Activated CD4-positive, alpha-beta T cell treated with anti-CD3 and anti-CD28 coated beads for 24 hours (primary cell): ENCODE data around the gene PTPRC.

Experiments
- DNase-seq, 2 donors: peaks; one replicate each; pipeline ENCODE4 v3.0.0-alpha.2; 2020; ENCODE audit warnings: low read depth in 2 of 2

The PTPRC gene

DNA sequence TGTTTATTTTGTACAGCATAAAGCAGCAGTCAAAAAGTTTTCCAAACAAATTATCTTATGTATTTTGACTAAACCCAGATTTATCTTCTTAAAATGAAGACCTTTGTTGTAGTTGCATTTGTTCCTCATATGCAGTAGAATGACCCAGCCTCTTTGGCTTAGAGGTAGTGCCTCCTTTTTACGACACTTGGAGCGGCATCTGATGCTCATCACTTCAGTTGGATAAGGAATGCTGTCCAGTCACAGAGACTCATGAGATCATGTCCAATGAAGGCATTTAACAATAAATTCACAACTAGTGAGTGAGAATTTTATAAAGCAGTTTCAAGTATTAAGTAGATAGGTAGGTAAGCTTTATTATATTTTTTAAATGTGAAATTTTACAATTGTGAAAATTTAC is 35.2 kb downstream of the PTPRC start:
- no peak for DNase-seq

DNA sequence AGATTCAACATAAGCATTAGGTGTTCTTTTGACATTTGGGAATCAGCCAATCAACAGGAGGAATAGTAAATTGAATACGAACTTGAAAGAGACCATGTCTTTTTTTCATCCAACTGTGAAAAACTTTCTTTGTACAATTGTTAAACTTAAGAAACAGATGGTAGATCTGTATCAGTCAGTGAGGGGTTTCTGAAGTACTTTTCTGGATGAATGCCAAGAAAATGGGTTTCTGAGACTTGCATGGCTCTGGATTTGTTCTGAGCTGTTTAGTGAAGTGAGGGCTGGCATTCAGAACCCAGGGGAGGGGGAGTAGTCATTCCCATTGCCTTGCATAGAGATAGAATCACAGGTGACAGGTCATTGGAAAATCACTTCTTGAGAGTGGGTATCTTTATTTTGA is 37.4 kb downstream of the PTPRC start:
- DNase-seq: no peak

- no peak for DNase-seq
Measured at GRCh38 chr1:198677027-198677426, 38.2 kb downstream of the PTPRC start.

- DNase-seq: no peak
Measured at GRCh38 chr1:198677871-198678270, 39.0 kb downstream of the PTPRC start.

DNA sequence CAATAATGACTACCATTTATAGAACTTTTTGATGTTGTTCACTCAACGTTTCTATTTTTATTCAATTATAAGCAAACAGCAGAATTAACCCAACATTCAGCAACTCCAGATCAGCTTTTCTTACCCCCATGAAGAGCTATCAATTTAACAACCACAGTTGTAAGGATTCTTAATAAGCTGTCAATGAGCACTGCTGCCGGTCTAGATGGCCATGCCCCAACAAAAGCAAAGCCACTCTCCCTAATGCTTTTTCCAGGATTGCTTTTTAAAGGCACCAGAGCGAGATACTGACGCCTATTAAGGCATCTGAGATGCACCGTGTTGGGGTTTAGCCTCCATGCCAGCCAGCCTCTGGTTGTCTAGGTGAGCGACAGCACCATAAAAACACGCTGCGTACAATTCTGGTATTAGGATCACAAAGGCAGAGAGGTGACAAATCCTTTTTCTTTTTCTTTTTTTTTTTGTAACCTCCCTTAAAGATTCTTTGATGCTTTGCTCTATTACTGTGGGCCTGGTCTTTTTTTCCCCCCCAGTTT is 39.5 kb downstream of the PTPRC start:
- DNase-seq: no peak

DNA sequence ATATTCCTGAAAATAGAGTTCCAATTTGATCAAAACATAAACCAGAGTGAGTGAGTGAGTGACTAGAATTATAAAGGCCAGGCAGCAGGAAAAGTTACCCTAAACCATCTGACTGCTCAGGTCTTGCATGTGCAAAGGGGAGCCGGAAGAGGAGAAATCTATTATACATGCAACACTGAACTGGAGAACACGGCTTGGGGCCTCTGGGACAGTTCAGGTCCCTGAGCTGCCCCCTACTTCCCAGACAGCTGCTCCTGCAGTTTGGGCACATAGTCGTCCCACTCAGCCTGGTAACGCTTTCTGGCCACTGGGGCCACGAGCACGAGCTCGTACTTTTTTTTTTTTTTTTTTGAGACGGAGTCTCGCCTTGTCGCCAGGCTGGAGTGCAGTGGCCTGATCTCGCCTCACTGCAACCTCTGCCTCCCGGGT is 40.1 kb downstream of the PTPRC start:
- DNase-seq: no peak

- no peak for DNase-seq
Measured at GRCh38 chr1:198679535-198680173, 40.8 kb downstream of the PTPRC start.

GRCh38 chr1:198680174-198680875 is 41.5 kb downstream of the PTPRC start:
- no peak for DNase-seq

DNA sequence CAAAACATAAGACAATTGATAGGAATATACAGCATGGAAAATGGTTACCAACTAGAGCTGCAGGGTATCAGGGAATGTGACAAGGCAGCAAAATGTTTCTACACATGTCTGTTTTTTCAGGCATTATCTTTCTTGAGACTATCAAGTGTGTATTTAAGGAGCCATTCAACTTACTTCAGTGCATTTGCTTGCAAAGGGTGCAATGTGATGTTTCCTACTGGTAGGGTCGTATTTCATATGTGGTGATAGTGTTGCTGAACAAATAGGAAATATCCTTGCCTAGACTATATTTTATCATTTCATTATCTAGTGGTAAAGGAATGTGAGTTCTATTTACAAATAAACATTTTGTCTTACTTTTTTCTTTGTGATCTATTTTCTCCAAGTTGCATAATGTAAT is 42.4 kb downstream of the PTPRC start:
- no peak for DNase-seq

DNA sequence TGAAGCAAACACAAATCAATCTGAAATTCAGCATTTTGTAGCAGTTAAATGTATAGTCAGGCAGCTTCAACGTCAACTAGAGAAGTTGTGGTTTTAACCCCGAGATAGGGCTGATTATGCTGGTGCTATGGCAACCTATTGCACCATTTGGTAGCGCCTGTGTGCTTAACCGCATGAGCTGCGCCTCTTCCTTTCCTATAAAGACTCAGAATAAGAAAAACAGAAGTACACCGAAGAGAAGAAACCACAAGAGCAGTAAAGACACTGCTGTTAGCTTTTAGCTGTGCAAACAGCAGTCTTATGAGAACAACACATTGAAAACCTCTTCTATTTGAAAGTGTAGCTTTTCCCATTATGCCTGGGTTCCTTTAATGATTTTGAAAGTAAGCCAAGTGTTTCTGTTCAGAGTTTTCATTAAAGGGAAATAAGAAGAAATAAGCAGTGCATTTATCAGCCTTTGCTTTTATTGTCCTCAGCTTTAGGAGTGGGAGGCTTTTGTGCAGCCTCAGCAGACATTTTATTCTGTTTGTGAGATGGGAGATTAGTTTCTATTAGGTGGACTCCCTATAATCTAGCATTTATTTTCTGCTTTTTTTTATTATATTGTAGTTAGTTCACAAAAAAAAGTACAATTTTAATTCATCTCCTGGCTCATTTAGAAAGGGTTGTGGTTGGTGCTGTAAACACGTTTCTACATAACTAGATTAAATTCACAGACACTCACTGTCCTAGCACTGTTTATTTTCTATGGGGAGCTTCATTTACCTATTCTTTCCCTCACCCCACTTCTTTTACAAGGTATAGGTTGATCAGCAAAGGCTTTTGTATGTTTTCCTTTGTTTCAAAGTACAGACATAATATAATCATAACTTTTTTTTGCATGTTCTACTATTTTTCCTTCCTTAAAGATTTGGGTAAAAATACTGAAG is 43.3 kb downstream of the PTPRC start:
- peak; percentile 51 to 61 for DNase-seq

GRCh38 chr1:198682850-198683249 is 44.0 kb downstream of the PTPRC start:
- no peak for DNase-seq

- DNase-seq: no peak
Measured at GRCh38 chr1:198683449-198683848, 44.6 kb downstream of the PTPRC start.

- DNase-seq: no peak
Measured at GRCh38 chr1:198686069-198686728, 47.4 kb downstream of the PTPRC start.

GRCh38 chr1:198687429-198687828 is 48.6 kb downstream of the PTPRC start:
- DNase-seq: no peak

DNA sequence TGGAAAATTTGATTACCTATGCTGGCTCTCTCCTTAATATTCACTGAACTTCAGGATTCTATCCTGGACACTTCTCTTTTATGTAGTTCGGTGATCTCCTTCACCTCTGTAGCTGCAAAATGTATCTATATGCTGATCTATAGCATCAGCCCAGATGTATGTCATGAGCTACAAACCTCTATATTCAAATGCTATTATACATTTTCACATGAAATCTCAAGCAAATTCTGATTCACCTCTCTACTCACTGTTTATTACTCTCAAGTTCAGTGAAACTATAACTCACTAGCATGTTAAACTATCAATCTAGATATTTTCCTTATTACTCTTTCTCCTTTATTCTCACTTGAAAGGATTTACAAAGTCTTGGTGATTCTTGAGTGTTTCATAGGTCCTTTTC is 52.2 kb downstream of the PTPRC start:
- no peak for DNase-seq

GRCh38 chr1:198693321-198693720 is 54.5 kb downstream of the PTPRC start:
- no peak for DNase-seq

DNA sequence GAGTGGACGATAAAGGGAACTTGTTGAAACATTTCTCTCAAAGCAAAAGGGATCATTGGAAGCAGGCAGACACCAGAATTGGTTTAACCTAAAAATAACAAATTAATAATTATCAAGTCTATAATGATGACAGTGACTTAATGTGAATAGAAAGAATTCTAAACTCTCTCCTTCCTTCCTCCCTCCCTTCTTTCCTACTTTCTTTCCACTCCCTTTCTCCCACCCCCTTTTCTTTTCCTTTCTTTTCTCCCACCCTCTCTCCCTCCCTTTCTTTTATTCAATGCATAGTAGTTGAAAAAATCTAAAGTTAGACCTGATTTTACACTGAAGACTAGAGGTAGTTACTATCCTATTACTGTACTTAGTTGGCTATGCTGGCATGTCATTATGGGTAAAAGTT is 55.7 kb downstream of the PTPRC start:
- DNase-seq: no peak

DNA sequence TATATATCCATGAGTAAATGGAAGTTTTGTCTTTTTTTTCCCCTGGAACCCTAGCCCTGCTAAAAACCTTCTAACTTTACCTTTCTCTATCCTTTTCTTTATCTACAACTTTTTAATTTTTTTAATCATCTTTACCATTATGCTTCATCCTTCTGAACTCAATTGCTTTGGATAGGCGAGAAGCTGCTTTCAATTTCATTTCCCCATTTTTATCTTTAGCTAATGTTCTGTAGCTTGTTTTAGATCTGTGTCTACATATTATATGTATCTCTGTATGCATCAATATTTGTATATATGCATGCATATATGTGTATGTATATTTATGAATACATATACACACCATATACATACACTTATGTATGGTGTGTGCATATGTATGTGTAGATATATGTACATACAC is 57.4 kb downstream of the PTPRC start:
- DNase-seq: no peak

DNA sequence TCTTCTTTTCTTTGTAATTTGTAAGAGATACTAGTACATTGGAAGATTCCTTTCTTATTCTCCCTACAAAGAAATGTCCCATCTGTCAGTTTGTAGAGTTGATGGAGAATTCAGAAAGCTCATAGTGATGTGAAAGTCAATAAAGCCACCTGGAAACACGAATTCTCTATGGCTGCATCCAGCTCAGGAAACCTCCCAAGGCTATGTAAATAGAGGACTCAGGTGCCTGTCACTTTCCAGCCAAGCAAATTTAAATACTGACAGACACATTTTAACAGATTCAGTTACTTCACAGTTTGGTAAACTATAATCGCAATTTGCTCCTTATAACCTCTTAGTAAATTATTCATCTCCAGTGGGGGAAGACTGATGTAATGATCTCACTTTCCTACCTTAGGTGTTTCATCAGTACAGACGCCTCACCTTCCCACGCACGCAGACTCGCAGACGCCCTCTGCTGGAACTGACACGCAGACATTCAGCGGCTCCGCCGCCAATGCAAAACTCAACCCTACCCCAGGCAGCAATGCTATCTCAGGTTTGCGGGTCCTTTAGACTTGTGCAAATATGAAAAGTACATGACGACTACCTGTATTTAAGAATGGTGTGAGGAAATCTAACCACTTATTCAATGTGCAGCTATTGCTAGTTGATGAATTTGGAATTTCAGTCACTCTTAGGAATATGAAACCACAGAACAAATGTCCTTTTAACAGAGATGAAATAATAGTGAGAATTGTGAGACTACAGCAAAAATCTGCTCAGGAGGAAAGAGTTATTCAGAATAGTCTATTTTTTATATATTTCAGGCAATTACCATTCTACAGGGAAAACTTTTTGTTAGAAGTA is 60.6 kb downstream of the PTPRC start:
- DNase-seq: peak; percentile 67 to 72

DNA sequence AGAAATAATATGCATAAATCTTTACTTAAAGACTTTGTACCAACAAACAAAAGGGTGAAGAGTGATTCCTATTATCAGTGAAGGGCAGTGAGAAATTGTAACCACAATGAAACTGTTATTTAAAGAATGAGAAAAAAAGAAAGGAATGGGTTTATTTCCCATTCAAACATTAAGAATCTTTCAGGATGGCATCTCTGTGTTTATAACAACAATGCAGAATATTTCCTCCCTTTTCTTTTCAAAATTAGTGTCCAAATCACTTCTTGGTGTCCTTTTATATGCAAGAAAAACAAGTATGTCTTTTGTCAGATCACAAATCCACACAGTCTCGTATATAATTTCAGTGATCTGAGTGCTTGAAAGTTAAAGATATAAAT is 61.2 kb downstream of the PTPRC start:
- no peak for DNase-seq

- no peak for DNase-seq
Measured at GRCh38 chr1:198700396-198700795, 61.6 kb downstream of the PTPRC start.
